ENCODE measurements around the gene GNPNAT1.
A peak's percentile ranks its signal among the peaks of the same experiment; 100 is the strongest.
"Not testable (repeated sequence)": the region's sequence is repeated elsewhere in the genome, so short reads cannot be mapped to it uniquely, and the experiment has no call there.

GNPNAT1 gene

GRCh38 chr14:52729585-52729924 lies 61.9 kb downstream of the GNPNAT1 start:
- no peak overlapping the region for H3K27ac ChIP-seq (replicated peaks)
- H3K27me3 ChIP-seq (ENCODE audit: insufficient read depth, poor library complexity, severe bottlenecking) = no peaks in the 10 kb centered on the region
- H3K4me3 ChIP-seq (replicated peaks; ENCODE audit: insufficient read depth, low read length) = peak overlapping the region; percentile 21
- DNase-seq (ENCODE audit: low read depth in 1 of 2, low spot score in 1 of 2) = no peak
- TF ChIP-seq CTCF (IDR thresholded peaks at IDR 0.05; ENCODE audit: insufficient read depth, low read length) (no peak), POLR2AphosphoS5 (IDR thresholded peaks at IDR 0.05; ENCODE audit: low read depth) (no peak), GABPA (IDR thresholded peaks at IDR 0.05; ENCODE audit: low read depth) (no peak), SPI1 (IDR thresholded peaks at IDR 0.05; ENCODE audit: borderline replicate concordance, low read depth) (no peak)
- TF ChIP-seq, protein P1, sequence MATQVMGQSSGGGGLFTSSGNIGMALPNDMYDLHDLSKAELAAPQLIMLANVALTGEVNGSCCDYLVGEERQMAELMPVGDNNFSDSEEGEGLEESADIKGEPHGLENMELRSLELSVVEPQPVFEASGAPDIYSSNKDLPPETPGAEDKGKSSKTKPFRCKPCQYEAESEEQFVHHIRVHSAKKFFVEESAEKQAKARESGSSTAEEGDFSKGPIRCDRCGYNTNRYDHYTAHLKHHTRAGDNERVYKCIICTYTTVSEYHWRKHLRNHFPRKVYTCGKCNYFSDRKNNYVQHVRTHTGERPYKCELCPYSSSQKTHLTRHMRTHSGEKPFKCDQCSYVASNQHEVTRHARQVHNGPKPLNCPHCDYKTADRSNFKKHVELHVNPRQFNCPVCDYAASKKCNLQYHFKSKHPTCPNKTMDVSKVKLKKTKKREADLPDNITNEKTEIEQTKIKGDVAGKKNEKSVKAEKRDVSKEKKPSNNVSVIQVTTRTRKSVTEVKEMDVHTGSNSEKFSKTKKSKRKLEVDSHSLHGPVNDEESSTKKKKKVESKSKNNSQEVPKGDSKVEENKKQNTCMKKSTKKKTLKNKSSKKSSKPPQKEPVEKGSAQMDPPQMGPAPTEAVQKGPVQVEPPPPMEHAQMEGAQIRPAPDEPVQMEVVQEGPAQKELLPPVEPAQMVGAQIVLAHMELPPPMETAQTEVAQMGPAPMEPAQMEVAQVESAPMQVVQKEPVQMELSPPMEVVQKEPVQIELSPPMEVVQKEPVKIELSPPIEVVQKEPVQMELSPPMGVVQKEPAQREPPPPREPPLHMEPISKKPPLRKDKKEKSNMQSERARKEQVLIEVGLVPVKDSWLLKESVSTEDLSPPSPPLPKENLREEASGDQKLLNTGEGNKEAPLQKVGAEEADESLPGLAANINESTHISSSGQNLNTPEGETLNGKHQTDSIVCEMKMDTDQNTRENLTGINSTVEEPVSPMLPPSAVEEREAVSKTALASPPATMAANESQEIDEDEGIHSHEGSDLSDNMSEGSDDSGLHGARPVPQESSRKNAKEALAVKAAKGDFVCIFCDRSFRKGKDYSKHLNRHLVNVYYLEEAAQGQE (IDR thresholded peaks at IDR 0.05; ENCODE audit: insufficient replicate concordance, low read depth) = no peak

GRCh38 chr14:52729035-52729434 lies 62.4 kb downstream of the GNPNAT1 start:
- DNase-seq (ENCODE audit: low read depth in 1 of 2, low spot score in 1 of 2); H3K27me3 ChIP-seq (ENCODE audit: insufficient read depth, poor library complexity, severe bottlenecking); H3K4me3 ChIP-seq (replicated peaks; ENCODE audit: insufficient read depth, low read length); H3K27ac ChIP-seq (replicated peaks): not testable (repeated sequence)

- H3K4me3 ChIP-seq (replicated peaks; ENCODE audit: insufficient read depth, low read length); H3K27ac ChIP-seq (replicated peaks); H3K27me3 ChIP-seq (ENCODE audit: insufficient read depth, poor library complexity, severe bottlenecking); DNase-seq (ENCODE audit: low read depth in 1 of 2, low spot score in 1 of 2): not testable (repeated sequence)
Observed at GRCh38 chr14:52727509-52727908, 63.9 kb downstream of the GNPNAT1 start.

Measured in HL-60 (cell line).